WTC11 (cell line): ENCODE measurements around the gene MET. TPM values are rescaled to one million over a fixed set of nuclear protein-coding genes. Genes with fewer than 3 reads are reported as not detected.
A peak's percentile ranks its signal among the peaks of the same experiment; 100 is the strongest.

Source experiments
- ATAC-seq: fragments of 200-7000 bp; cut with Tn5 transposase; 2 replicates; pipeline ENCODE4 v1.10.0; 2021; ENCODE audit warnings: mild to moderate bottlenecking, moderate library complexity
- CTCF ChIA-PET: fragments of 300-600 bp; sonication (Branson Sonifier 250); formaldehyde crosslinking; loops from one replicate; lab custom pipeline; 2021; ENCODE audit warnings: antibody characterized with exemption; lab: Charles Lee
- POLR2A ChIA-PET: fragments of 350-600 bp; sonication (Branson Sonifier 250); formaldehyde crosslinking; loops from one replicate; lab custom pipeline; 2021; ENCODE audit warnings: antibody characterized with exemption; lab: Charles Lee
- DNase-seq: peaks from one replicate; pipeline ENCODE4 v3.0.0; 2021; ENCODE audit warnings: low spot score
- H3K27ac Mint-ChIP-seq: 2 replicates; pipeline ENCODE4 v1.8.0; 2021; ENCODE audit warnings: mixed read lengths
- H3K27me3 Mint-ChIP-seq: 2 replicates; pipeline ENCODE4 v1.8.0; 2021; ENCODE audit warnings: low read depth, mild to moderate bottlenecking, moderate library complexity, mixed read lengths
- H3K36me3 Mint-ChIP-seq: 2 replicates; pipeline ENCODE4 v1.8.0; 2021; ENCODE audit warnings: mixed read lengths
- H3K4me1 Mint-ChIP-seq: 2 replicates; pipeline ENCODE4 v1.8.0; 2022; ENCODE audit warnings: mixed read lengths
- H3K4me3 Mint-ChIP-seq: 2 replicates; pipeline ENCODE4 v1.8.0; 2021; ENCODE audit warnings: mild to moderate bottlenecking, moderate library complexity, mixed read lengths
- H3K9me3 Mint-ChIP-seq: 2 replicates; pipeline ENCODE4 v1.8.0; 2021; ENCODE audit warnings: mixed read lengths
- ELF4 ChIP-seq: sonication (generic); formaldehyde crosslinking; IDR thresholded peaks from 2 replicates; pipeline ENCODE4 v1.8.1; 2022; ENCODE audit warnings: low read depth, mild to moderate bottlenecking, moderate library complexity, missing genetic modification reagents
- ESRRA ChIP-seq: sonication (generic); formaldehyde crosslinking; IDR thresholded peaks from 2 replicates; pipeline ENCODE4 v1.8.1; 2022; ENCODE audit warnings: mild to moderate bottlenecking, missing genetic modification reagents, borderline replicate concordance
- ETV6 ChIP-seq: sonication (generic); formaldehyde crosslinking; IDR thresholded peaks from 2 replicates; pipeline ENCODE4 v1.8.1; 2022; ENCODE audit warnings: mild to moderate bottlenecking, missing genetic modification reagents
- GABPB1 ChIP-seq: sonication (generic); formaldehyde crosslinking; IDR thresholded peaks from 2 replicates; pipeline ENCODE4 v1.8.1; 2023; ENCODE audit warnings: mild to moderate bottlenecking, missing genetic modification reagents
- GTF2I ChIP-seq: fragments of 250-450 bp; sonication (Bioruptor Pico); conservative IDR thresholded peaks from 2 replicates; pipeline ENCODE4 v1.4.0; 2021; ENCODE audit warnings: mild to moderate bottlenecking
- HMGA2 ChIP-seq: fragments of 250-450 bp; sonication (Bioruptor Pico); IDR thresholded peaks from 2 replicates; pipeline ENCODE4 v1.4.0; 2021; ENCODE audit warnings: mild to moderate bottlenecking, moderate library complexity
- JAZF1 ChIP-seq: fragments of 250-450 bp; sonication (Bioruptor Pico); IDR thresholded peaks from 2 replicates; pipeline ENCODE4 v1.9.0; 2021; ENCODE audit warnings: moderate library complexity, mild to moderate bottlenecking, inconsistent platforms
- MXD4 ChIP-seq: fragments of 250-450 bp; sonication (Bioruptor Pico); IDR thresholded peaks from 2 replicates; pipeline ENCODE4 v1.8.0; 2021; ENCODE audit warnings: mild to moderate bottlenecking, moderate library complexity, borderline replicate concordance
- MYBL2 ChIP-seq: sonication (generic); formaldehyde crosslinking; IDR thresholded peaks from 2 replicates; pipeline ENCODE4 v1.8.1; 2023; ENCODE audit warnings: mild to moderate bottlenecking, moderate library complexity, missing genetic modification reagents
- NR3C1 ChIP-seq: sonication (generic); formaldehyde crosslinking; conservative IDR thresholded peaks from 2 replicates; pipeline ENCODE4 v1.8.1; 2023; ENCODE audit warnings: low read depth, mild to moderate bottlenecking, missing genetic modification reagents
- TCF7 ChIP-seq: sonication (generic); formaldehyde crosslinking; IDR thresholded peaks from 2 replicates; pipeline ENCODE4 v1.8.0; 2022; ENCODE audit warnings: mild to moderate bottlenecking, low read depth, missing genetic modification reagents, moderate library complexity
- ZBTB21 ChIP-seq: sonication (generic); formaldehyde crosslinking; IDR thresholded peaks from 2 replicates; pipeline ENCODE4 v1.8.1; 2023; ENCODE audit warnings: mild to moderate bottlenecking, missing genetic modification reagents, borderline replicate concordance
- ZNF121 ChIP-seq: sonication (generic); formaldehyde crosslinking; IDR thresholded peaks from 2 replicates; pipeline ENCODE4 v1.8.0; 2023; ENCODE audit warnings: missing genetic modification reagents
- ZNF138 ChIP-seq: sonication (generic); formaldehyde crosslinking; conservative IDR thresholded peaks from 2 replicates; pipeline ENCODE4 v1.8.1; 2022; ENCODE audit warnings: mild to moderate bottlenecking, moderate library complexity, missing genetic modification reagents
- total RNA-seq: library from RNA; stranded (reverse); gene quantifications from 3 replicates; pipeline ENCODE4 v1.2.3, GENCODE V29; 2021
- TF ChIP-seq, protein P1 (sequence below): sonication (generic); formaldehyde crosslinking; conservative IDR thresholded peaks from 2 replicates; pipeline ENCODE4 v1.8.1; 2023; ENCODE audit warnings: mild to moderate bottlenecking, low read depth, missing genetic modification reagents, moderate library complexity
- TF ChIP-seq, protein P2 (sequence below): sonication (generic); formaldehyde crosslinking; IDR thresholded peaks from 2 replicates; pipeline ENCODE4 v1.8.1; 2023; ENCODE audit warnings: mild to moderate bottlenecking, moderate library complexity, missing genetic modification reagents
- TF ChIP-seq, protein P3 (sequence below): sonication (generic); formaldehyde crosslinking; IDR thresholded peaks from 2 replicates; pipeline ENCODE4 v1.8.1; 2022; ENCODE audit warnings: low read depth, mild to moderate bottlenecking, moderate library complexity, missing genetic modification reagents, borderline replicate concordance
- TF ChIP-seq, protein P4 (sequence below): sonication (generic); formaldehyde crosslinking; IDR thresholded peaks from 2 replicates; pipeline ENCODE4 v1.8.0; 2023; ENCODE audit warnings: missing genetic modification reagents
- TF ChIP-seq, protein P5 (sequence below): sonication (generic); formaldehyde crosslinking; IDR thresholded peaks from 2 replicates; pipeline ENCODE4 v1.8.0; 2023; ENCODE audit warnings: missing genetic modification reagents, mild to moderate bottlenecking, borderline replicate concordance

MET gene
- total RNA-seq, 1 experiment from 2014 or later: 9.4 TPM

DNA sequence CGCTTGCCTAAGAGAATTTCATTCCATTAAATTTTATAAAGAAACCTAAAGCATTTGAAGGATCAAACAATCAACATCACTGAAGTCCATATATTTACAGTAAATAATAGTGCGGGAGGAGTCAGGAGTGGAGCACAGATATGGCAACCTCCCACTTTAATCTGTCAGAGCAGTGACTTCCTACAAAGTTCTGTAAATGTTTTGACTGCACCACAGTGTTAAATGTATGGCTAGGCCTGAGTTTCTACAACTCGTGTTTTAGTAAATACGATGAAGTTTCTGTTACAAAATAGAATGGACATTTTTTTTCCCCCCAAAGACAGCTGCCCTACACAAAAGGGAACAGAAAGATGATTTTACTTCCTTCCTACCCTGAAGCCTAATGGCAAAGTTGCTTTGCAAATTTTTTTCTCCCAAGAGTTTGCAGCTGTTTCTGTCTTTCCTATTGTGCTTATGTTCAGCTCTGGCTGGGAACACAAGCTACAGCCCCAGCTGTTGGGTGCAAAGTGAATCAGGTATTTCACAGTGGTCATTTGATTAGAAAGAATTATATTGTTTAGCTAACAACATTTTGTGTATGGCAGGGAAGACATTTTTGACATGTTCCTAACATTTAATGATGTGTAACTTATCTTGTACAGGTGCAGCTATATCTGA is 62.1 kb downstream of the MET start (continued):
- TF ChIP-seq NR3C1 (CRISPR knock-in tag): no peak
- TF ChIP-seq JAZF1 (CRISPR knock-in tag): no peak
- TF ChIP-seq GTF2I (CRISPR knock-in tag): no peak
- TF ChIP-seq, protein P1, sequence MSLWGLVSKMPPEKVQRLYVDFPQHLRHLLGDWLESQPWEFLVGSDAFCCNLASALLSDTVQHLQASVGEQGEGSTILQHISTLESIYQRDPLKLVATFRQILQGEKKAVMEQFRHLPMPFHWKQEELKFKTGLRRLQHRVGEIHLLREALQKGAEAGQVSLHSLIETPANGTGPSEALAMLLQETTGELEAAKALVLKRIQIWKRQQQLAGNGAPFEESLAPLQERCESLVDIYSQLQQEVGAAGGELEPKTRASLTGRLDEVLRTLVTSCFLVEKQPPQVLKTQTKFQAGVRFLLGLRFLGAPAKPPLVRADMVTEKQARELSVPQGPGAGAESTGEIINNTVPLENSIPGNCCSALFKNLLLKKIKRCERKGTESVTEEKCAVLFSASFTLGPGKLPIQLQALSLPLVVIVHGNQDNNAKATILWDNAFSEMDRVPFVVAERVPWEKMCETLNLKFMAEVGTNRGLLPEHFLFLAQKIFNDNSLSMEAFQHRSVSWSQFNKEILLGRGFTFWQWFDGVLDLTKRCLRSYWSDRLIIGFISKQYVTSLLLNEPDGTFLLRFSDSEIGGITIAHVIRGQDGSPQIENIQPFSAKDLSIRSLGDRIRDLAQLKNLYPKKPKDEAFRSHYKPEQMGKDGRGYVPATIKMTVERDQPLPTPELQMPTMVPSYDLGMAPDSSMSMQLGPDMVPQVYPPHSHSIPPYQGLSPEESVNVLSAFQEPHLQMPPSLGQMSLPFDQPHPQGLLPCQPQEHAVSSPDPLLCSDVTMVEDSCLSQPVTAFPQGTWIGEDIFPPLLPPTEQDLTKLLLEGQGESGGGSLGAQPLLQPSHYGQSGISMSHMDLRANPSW: no peak
- TF ChIP-seq HMGA2 (CRISPR knock-in tag): no peak

DNA sequence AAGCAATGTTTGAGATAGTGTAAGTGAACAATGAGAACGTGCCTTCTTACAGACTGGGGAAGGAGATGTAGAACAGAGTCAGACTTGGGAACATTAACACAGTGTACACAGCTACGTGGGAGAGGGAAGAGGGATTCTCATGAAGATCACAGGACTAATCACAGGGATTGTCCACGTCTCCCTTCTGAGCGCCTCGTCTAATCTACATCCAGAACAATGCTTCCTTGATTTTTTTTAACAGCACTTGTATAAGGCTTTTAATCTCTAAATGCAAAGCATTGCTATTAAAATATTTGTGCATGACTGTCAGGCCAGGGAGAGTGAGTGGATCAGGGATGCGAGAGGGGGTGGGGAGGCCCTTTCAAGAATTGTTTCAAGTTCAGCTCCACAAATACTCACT is 62.7 kb downstream of the MET start:
- no peak for DNase-seq
- H3K27ac Mint-ChIP-seq: 0 out of 2 replicates have a peak overlapping the region, but pooled peaks have one; percentile 17
- CTCF ChIA-PET: interaction anchor here (1.3 kb wide), 1 partner anchor 143 kb away, joined by 3 read pairs; no protein-coding TSS in a partner anchor
- H3K4me3 Mint-ChIP-seq: no peak overlapping the region
- TF ChIP-seq, protein P2, sequence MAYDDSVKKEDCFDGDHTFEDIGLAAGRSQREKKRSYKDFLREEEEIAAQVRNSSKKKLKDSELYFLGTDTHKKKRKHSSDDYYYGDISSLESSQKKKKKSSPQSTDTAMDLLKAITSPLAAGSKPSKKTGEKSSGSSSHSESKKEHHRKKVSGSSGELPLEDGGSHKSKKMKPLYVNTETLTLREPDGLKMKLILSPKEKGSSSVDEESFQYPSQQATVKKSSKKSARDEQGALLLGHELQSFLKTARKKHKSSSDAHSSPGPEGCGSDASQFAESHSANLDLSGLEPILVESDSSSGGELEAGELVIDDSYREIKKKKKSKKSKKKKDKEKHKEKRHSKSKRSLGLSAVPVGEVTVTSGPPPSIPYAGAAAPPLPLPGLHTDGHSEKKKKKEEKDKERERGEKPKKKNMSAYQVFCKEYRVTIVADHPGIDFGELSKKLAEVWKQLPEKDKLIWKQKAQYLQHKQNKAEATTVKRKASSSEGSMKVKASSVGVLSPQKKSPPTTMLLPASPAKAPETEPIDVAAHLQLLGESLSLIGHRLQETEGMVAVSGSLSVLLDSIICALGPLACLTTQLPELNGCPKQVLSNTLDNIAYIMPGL (CRISPR knock-in tag): no peak
- no peak for TF ChIP-seq GABPB1 (CRISPR knock-in tag)
- TF ChIP-seq, protein P3, sequence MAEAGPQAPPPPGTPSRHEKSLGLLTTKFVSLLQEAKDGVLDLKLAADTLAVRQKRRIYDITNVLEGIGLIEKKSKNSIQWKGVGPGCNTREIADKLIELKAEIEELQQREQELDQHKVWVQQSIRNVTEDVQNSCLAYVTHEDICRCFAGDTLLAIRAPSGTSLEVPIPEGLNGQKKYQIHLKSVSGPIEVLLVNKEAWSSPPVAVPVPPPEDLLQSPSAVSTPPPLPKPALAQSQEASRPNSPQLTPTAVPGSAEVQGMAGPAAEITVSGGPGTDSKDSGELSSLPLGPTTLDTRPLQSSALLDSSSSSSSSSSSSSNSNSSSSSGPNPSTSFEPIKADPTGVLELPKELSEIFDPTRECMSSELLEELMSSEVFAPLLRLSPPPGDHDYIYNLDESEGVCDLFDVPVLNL: no peak
- TF ChIP-seq ZNF121 (CRISPR knock-in tag): no peak
- no peak for TF ChIP-seq ELF4 (CRISPR knock-in tag)
- no peak for TF ChIP-seq MYBL2 (CRISPR knock-in tag)
- no peak for TF ChIP-seq MXD4
- no peak for TF ChIP-seq TCF7
- TF ChIP-seq ZBTB21 (CRISPR knock-in tag): no peak
- no peak for TF ChIP-seq ETV6 (CRISPR knock-in tag)
- TF ChIP-seq, protein P4, sequence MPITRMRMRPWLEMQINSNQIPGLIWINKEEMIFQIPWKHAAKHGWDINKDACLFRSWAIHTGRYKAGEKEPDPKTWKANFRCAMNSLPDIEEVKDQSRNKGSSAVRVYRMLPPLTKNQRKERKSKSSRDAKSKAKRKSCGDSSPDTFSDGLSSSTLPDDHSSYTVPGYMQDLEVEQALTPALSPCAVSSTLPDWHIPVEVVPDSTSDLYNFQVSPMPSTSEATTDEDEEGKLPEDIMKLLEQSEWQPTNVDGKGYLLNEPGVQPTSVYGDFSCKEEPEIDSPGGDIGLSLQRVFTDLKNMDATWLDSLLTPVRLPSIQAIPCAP (CRISPR knock-in tag): no peak
- TF ChIP-seq, protein P5, sequence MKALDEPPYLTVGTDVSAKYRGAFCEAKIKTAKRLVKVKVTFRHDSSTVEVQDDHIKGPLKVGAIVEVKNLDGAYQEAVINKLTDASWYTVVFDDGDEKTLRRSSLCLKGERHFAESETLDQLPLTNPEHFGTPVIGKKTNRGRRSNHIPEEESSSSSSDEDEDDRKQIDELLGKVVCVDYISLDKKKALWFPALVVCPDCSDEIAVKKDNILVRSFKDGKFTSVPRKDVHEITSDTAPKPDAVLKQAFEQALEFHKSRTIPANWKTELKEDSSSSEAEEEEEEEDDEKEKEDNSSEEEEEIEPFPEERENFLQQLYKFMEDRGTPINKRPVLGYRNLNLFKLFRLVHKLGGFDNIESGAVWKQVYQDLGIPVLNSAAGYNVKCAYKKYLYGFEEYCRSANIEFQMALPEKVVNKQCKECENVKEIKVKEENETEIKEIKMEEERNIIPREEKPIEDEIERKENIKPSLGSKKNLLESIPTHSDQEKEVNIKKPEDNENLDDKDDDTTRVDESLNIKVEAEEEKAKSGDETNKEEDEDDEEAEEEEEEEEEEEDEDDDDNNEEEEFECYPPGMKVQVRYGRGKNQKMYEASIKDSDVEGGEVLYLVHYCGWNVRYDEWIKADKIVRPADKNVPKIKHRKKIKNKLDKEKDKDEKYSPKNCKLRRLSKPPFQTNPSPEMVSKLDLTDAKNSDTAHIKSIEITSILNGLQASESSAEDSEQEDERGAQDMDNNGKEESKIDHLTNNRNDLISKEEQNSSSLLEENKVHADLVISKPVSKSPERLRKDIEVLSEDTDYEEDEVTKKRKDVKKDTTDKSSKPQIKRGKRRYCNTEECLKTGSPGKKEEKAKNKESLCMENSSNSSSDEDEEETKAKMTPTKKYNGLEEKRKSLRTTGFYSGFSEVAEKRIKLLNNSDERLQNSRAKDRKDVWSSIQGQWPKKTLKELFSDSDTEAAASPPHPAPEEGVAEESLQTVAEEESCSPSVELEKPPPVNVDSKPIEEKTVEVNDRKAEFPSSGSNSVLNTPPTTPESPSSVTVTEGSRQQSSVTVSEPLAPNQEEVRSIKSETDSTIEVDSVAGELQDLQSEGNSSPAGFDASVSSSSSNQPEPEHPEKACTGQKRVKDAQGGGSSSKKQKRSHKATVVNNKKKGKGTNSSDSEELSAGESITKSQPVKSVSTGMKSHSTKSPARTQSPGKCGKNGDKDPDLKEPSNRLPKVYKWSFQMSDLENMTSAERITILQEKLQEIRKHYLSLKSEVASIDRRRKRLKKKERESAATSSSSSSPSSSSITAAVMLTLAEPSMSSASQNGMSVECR: no peak
- TF ChIP-seq ESRRA (CRISPR knock-in tag): no peak
- TF ChIP-seq ZNF138 (CRISPR knock-in tag): no peak
- TF ChIP-seq, all 79 proteins: peak for 0
- Mint-ChIP-seq H3K4me1 (peaks cover 57% of the 10 kb centered on the region), H3K27me3 (no peaks in the 10 kb centered on the region), H3K36me3 (no peaks in the 10 kb centered on the region), H3K9me3 (no peaks in the 10 kb centered on the region)
- POLR2A ChIA-PET: no interaction called here
- ATAC-seq: 0 out of 2 replicates have a peak, but pooled peaks have one; percentile 16
